HG02981 (cell line): ENCODE measurements around the gene NHLRC3.
"Not testable (repeated sequence)": the region's sequence is repeated elsewhere in the genome, so short reads cannot be mapped to it uniquely, and the experiment has no call there.

Source experiments
- ATAC-seq: cut with Tn5 transposase; IDR thresholded peaks from one replicate; pipeline ENCODE4 v1.9.1; 2021; ENCODE audit warnings: mild to moderate bottlenecking, moderate library complexity; ENCODE audit not compliant: unreplicated experiment

Gene NHLRC3

GRCh38 chr13:39040206-39040605 is 1.9 kb downstream of the NHLRC3 start:
- ATAC-seq, result no peak

- peak; percentile 58 for ATAC-seq
These were observed 6.3 kb downstream of the NHLRC3 start for GRCh38 chr13:39044536-39044935.

GRCh38 chr13:39047560-39047959 is 9.3 kb downstream of the NHLRC3 start:
- ATAC-seq, result no peak

GRCh38 chr13:39048806-39049205 is 10.6 kb downstream of the NHLRC3 start:
- no peak for ATAC-seq

- no peak for ATAC-seq
These were observed 11.0 kb downstream of the NHLRC3 start for GRCh38 chr13:39049274-39049673.

GRCh38 chr13:39051157-39051556 is 12.9 kb downstream of the NHLRC3 start:
- no peak for ATAC-seq

GRCh38 chr13:39052944-39053343 is 14.7 kb downstream of the NHLRC3 start:
- no peak for ATAC-seq

- no peak for ATAC-seq
These were observed 15.9 kb downstream of the NHLRC3 start for GRCh38 chr13:39054112-39054511.

GRCh38 chr13:39056018-39056417 is 17.8 kb downstream of the NHLRC3 start:
- no peak for ATAC-seq

- no peak for ATAC-seq
These were observed 19.8 kb downstream of the NHLRC3 start for GRCh38 chr13:39058040-39058439.

GRCh38 chr13:39062004-39062403 is 23.7 kb downstream of the NHLRC3 start:
- ATAC-seq, result no peak

- ATAC-seq, result no peak
These were observed 34.6 kb downstream of the NHLRC3 start for GRCh38 chr13:39072842-39073241.

- ATAC-seq, result no peak
These were observed 35.7 kb downstream of the NHLRC3 start for GRCh38 chr13:39073983-39074382.

GRCh38 chr13:39086251-39086945 is 48.1 kb downstream of the NHLRC3 start:
- not testable (repeated sequence) for ATAC-seq

- ATAC-seq, result no peak
These were observed 53.3 kb downstream of the NHLRC3 start for GRCh38 chr13:39091586-39091985.

- ATAC-seq, result no peak
These were observed 57.2 kb downstream of the NHLRC3 start for GRCh38 chr13:39095500-39095899.

- no peak for ATAC-seq
These were observed 61.0 kb downstream of the NHLRC3 start for GRCh38 chr13:39099231-39099630.
